Measurements from ENCODE around the gene HDAC1.

GRCh38 chr1:32353886-32354570 is 62.1 kb downstream of the HDAC1 start:
- TF ChIP-seq CTCF (IDR thresholded peaks at IDR 0.05) (no peak), ZFX (IDR thresholded peaks at IDR 0.05; ENCODE audit: borderline replicate concordance) (no peak)
